HG03139 (cell line): ENCODE results near the gene FAM83G.
"Not testable (repeated sequence)": the region's sequence is repeated elsewhere in the genome, so short reads cannot be mapped to it uniquely, and the experiment has no call there.

Experiments used
- ATAC-seq: cut with Tn5 transposase; IDR thresholded peaks from one replicate; pipeline ENCODE4 v1.9.1; 2021; ENCODE audit not compliant: unreplicated experiment

The FAM83G gene

GRCh38 chr17:18928628-18929125 lies 75.9 kb downstream of the FAM83G start:
- no peak for ATAC-seq

- no peak for ATAC-seq
Measured at GRCh38 chr17:18925187-18925586, 79.4 kb downstream of the FAM83G start.

GRCh38 chr17:18922596-18922995 lies 82.0 kb downstream of the FAM83G start:
- ATAC-seq = not testable (repeated sequence)

GRCh38 chr17:18921912-18922451 lies 82.6 kb downstream of the FAM83G start:
- ATAC-seq = peak; percentile 57

GRCh38 chr17:18921485-18921884 lies 83.1 kb downstream of the FAM83G start:
- no peak for ATAC-seq

GRCh38 chr17:18920911-18921441 lies 83.6 kb downstream of the FAM83G start:
- ATAC-seq = no peak

GRCh38 chr17:18919963-18920362 lies 84.6 kb downstream of the FAM83G start:
- no peak for ATAC-seq
